ENCODE results near the gene CCSER1. TPM values are rescaled to one million over a fixed set of nuclear protein-coding genes. Genes with fewer than 3 reads are reported as not detected.
"Not testable (repeated sequence)": the region's sequence is repeated elsewhere in the genome, so short reads cannot be mapped to it uniquely, and the experiment has no call there.

The CCSER1 gene
- total RNA-seq, 1 donor from 2014 or later, result 20.1 TPM

GRCh38 chr4:91171217-91171616 is 1044.0 kb downstream of the CCSER1 start:
- Mint-ChIP-seq H3K27me3 (no peaks in the 10 kb centered on the region), H3K27ac (no peak overlapping the region), H3K4me3 (no peak overlapping the region), H3K4me1 (no peaks in the 10 kb centered on the region), H3K36me3 (ENCODE audit: low read depth) (no peaks in the 10 kb centered on the region), H3K9me3 (peaks cover 7% of the 10 kb centered on the region)
- ATAC-seq (ENCODE audit: low read depth), result no peak
- CTCF ChIA-PET, result no interaction called here
- POLR2A ChIA-PET, result no interaction called here
- no peak for DNase-seq
- TF ChIP-seq, protein P1, sequence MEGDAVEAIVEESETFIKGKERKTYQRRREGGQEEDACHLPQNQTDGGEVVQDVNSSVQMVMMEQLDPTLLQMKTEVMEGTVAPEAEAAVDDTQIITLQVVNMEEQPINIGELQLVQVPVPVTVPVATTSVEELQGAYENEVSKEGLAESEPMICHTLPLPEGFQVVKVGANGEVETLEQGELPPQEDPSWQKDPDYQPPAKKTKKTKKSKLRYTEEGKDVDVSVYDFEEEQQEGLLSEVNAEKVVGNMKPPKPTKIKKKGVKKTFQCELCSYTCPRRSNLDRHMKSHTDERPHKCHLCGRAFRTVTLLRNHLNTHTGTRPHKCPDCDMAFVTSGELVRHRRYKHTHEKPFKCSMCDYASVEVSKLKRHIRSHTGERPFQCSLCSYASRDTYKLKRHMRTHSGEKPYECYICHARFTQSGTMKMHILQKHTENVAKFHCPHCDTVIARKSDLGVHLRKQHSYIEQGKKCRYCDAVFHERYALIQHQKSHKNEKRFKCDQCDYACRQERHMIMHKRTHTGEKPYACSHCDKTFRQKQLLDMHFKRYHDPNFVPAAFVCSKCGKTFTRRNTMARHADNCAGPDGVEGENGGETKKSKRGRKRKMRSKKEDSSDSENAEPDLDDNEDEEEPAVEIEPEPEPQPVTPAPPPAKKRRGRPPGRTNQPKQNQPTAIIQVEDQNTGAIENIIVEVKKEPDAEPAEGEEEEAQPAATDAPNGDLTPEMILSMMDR (IDR thresholded peaks at IDR 0.05), result no peak
- intact Hi-C loops (cut with micrococcal nuclease), result no loop called here

GRCh38 chr4:91185061-91185460 is 1057.9 kb downstream of the CCSER1 start:
- H3K9me3 Mint-ChIP-seq; H3K36me3 Mint-ChIP-seq (ENCODE audit: low read depth); CTCF ChIA-PET; H3K27me3 Mint-ChIP-seq; intact Hi-C loops (cut with micrococcal nuclease); H3K4me3 Mint-ChIP-seq; ATAC-seq (ENCODE audit: low read depth); H3K27ac Mint-ChIP-seq; POLR2A ChIA-PET; H3K4me1 Mint-ChIP-seq; DNase-seq: not testable (repeated sequence)

- Mint-ChIP-seq H3K36me3 (ENCODE audit: low read depth) (no peaks in the 10 kb centered on the region), H3K4me1 (no peaks in the 10 kb centered on the region), H3K9me3 (peaks cover 4% of the 10 kb centered on the region), H3K27me3 (no peaks in the 10 kb centered on the region), H3K4me3 (no peak overlapping the region), H3K27ac (no peak overlapping the region)
- TF ChIP-seq, protein P1 (IDR thresholded peaks at IDR 0.05), result no peak
- no peak for DNase-seq
- no peak for ATAC-seq (ENCODE audit: low read depth)
- ChIA-PET POLR2A (no interaction called here), CTCF (no interaction called here)
- intact Hi-C loops (cut with micrococcal nuclease), result no loop called here
Measured at GRCh38 chr4:91198951-91199350, 1071.8 kb downstream of the CCSER1 start.

DNA sequence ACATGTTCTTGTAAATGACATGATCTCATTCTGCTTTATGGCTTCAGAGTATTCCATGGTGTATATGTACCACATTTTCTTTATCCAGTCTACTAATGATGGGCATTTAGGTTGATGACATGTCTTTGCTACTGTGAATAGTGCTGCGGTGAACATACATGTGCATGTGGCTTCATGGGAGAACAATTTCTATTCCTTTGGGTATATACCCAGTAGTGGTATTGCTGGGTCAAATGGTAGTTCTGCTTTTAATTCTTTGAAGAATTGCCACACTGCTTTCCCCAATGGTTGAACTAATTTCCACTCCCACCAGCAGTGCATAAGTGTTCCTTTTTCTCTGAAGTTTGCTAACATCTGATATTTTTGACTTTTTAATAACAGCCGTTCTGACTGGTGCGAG is 1080.3 kb downstream of the CCSER1 start:
- peaks cover 11% of the 10 kb centered on the region for H3K9me3 Mint-ChIP-seq
- TF ChIP-seq, protein P1 (IDR thresholded peaks at IDR 0.05), result no peak
- POLR2A ChIA-PET, result no interaction called here
- no peak overlapping the region for H3K4me3 Mint-ChIP-seq
- intact Hi-C loops (cut with micrococcal nuclease), result no loop called here
- H3K36me3 Mint-ChIP-seq (ENCODE audit: low read depth), result no peaks in the 10 kb centered on the region
- H3K4me1 Mint-ChIP-seq, result no peaks in the 10 kb centered on the region
- no peak overlapping the region for H3K27ac Mint-ChIP-seq
- no peak for ATAC-seq (ENCODE audit: low read depth)
- CTCF ChIA-PET, result no interaction called here
- no peaks in the 10 kb centered on the region for H3K27me3 Mint-ChIP-seq
- no peak for DNase-seq

DNA sequence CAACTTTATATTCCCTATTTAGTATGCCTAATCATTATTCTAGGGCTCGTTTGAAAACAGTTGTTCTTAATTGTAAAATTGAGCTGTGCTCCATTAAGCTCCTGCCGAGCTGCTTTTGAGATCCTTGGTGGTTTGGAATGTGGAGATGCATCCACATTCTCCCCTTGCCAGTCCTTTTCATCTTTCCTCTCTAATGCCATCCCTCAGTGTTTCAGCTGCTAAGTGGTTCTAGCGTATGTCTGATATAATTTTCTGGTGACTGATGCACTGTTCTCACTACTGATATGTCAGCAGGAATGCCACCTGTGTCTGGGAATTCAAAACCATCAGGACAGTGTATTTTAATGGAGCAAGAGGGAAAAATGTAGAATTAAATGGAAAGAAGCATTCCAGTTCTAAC is 1085.0 kb downstream of the CCSER1 start:
- no peak for DNase-seq
- Mint-ChIP-seq H3K27ac (no peak overlapping the region), H3K9me3 (peaks cover 17% of the 10 kb centered on the region), H3K36me3 (ENCODE audit: low read depth) (no peaks in the 10 kb centered on the region), H3K27me3 (no peaks in the 10 kb centered on the region), H3K4me3 (no peak overlapping the region), H3K4me1 (no peaks in the 10 kb centered on the region)
- ChIA-PET CTCF (no interaction called here), POLR2A (no interaction called here)
- intact Hi-C loops (cut with micrococcal nuclease), result no loop called here
- no peak for ATAC-seq (ENCODE audit: low read depth)
- TF ChIP-seq, protein P1 (IDR thresholded peaks at IDR 0.05), result no peak

GRCh38 chr4:91217831-91218403 is 1090.7 kb downstream of the CCSER1 start:
- CTCF ChIA-PET; H3K36me3 Mint-ChIP-seq (ENCODE audit: low read depth); H3K4me3 Mint-ChIP-seq; H3K4me1 Mint-ChIP-seq; DNase-seq; POLR2A ChIA-PET; H3K27ac Mint-ChIP-seq; intact Hi-C loops (cut with micrococcal nuclease); H3K27me3 Mint-ChIP-seq; ATAC-seq (ENCODE audit: low read depth); H3K9me3 Mint-ChIP-seq: not testable (repeated sequence)
